ENCODE results near the gene GPC6. TPM values are rescaled to one million over a fixed set of nuclear protein-coding genes. Genes with fewer than 3 reads are reported as not detected.

The GPC6 gene
- total RNA-seq, 1 donor from 2014 or later, result not detected

- Mint-ChIP-seq H3K27ac (no peak overlapping the region), H3K4me1 (no peaks in the 10 kb centered on the region), H3K36me3 (ENCODE audit: low read depth) (no peaks in the 10 kb centered on the region), H3K27me3 (no peaks in the 10 kb centered on the region), H3K9me3 (peaks cover 8% of the 10 kb centered on the region), H3K4me3 (no peak overlapping the region)
- TF ChIP-seq CTCF (IDR thresholded peaks at IDR 0.05), result no peak
- POLR2A ChIA-PET, result no interaction called here
- intact Hi-C loops (cut with micrococcal nuclease), result no loop called here
- CTCF ChIA-PET, result no interaction called here
- ATAC-seq (ENCODE audit: low read depth) (no peak), DNase-seq (no peak)
Observed at GRCh38 chr13:93425411-93425810, 198.8 kb downstream of the GPC6 start.

GRCh38 chr13:93430381-93430780 lies 203.8 kb downstream of the GPC6 start:
- no peak for TF ChIP-seq CTCF (IDR thresholded peaks at IDR 0.05)
- Mint-ChIP-seq H3K4me1 (no peaks in the 10 kb centered on the region), H3K27me3 (no peaks in the 10 kb centered on the region), H3K36me3 (ENCODE audit: low read depth) (no peaks in the 10 kb centered on the region), H3K27ac (no peak overlapping the region), H3K4me3 (no peak overlapping the region), H3K9me3 (peaks cover 11% of the 10 kb centered on the region)
- ChIA-PET CTCF (no interaction called here), POLR2A (no interaction called here)
- ATAC-seq (ENCODE audit: low read depth) (no peak), DNase-seq (no peak)
- intact Hi-C loops (cut with micrococcal nuclease), result no loop called here

- TF ChIP-seq CTCF (IDR thresholded peaks at IDR 0.05), result no peak
- H3K9me3 Mint-ChIP-seq, result peaks cover 5% of the 10 kb centered on the region
- no peaks in the 10 kb centered on the region for H3K4me1 Mint-ChIP-seq
- DNase-seq (no peak), ATAC-seq (ENCODE audit: low read depth) (no peak)
- POLR2A ChIA-PET, result no interaction called here
- H3K27ac Mint-ChIP-seq, result no peak overlapping the region
- no peaks in the 10 kb centered on the region for H3K36me3 Mint-ChIP-seq (ENCODE audit: low read depth)
- no peaks in the 10 kb centered on the region for H3K27me3 Mint-ChIP-seq
- intact Hi-C loops (cut with micrococcal nuclease), result no loop called here
- no peak overlapping the region for H3K4me3 Mint-ChIP-seq
- CTCF ChIA-PET, result no interaction called here
Observed at GRCh38 chr13:93435651-93436050, 209.0 kb downstream of the GPC6 start.

- ATAC-seq (ENCODE audit: low read depth) (no peak), DNase-seq (no peak)
- H3K4me1 Mint-ChIP-seq, result no peaks in the 10 kb centered on the region
- CTCF ChIA-PET, result no interaction called here
- intact Hi-C loops (cut with micrococcal nuclease), result no loop called here
- no peaks in the 10 kb centered on the region for H3K27me3 Mint-ChIP-seq
- peaks cover 4% of the 10 kb centered on the region for H3K9me3 Mint-ChIP-seq
- no peak overlapping the region for H3K4me3 Mint-ChIP-seq
- TF ChIP-seq CTCF (IDR thresholded peaks at IDR 0.05), result no peak
- H3K36me3 Mint-ChIP-seq (ENCODE audit: low read depth), result no peaks in the 10 kb centered on the region
- no peak overlapping the region for H3K27ac Mint-ChIP-seq
- POLR2A ChIA-PET, result no interaction called here
Observed at GRCh38 chr13:93437081-93437480, 210.5 kb downstream of the GPC6 start.

GRCh38 chr13:93446238-93446637 lies 219.6 kb downstream of the GPC6 start:
- POLR2A ChIA-PET, result no interaction called here
- CTCF ChIA-PET, result no interaction called here
- no peak overlapping the region for H3K4me3 Mint-ChIP-seq

More at GRCh38 chr13:93446238-93446637, 219.6 kb downstream of the GPC6 start:
- ATAC-seq (ENCODE audit: low read depth), result no peak
- H3K4me1 Mint-ChIP-seq, result no peaks in the 10 kb centered on the region
- DNase-seq, result no peak
- intact Hi-C loops (cut with micrococcal nuclease), result no loop called here
- TF ChIP-seq CTCF (IDR thresholded peaks at IDR 0.05), result no peak
- H3K27ac Mint-ChIP-seq, result no peak overlapping the region
- H3K27me3 Mint-ChIP-seq, result no peaks in the 10 kb centered on the region
- peaks cover 6% of the 10 kb centered on the region for H3K9me3 Mint-ChIP-seq
- H3K36me3 Mint-ChIP-seq (ENCODE audit: low read depth), result no peaks in the 10 kb centered on the region
